ENCODE results near the gene EVA1B.

- TF ChIP-seq CTCF (IDR thresholded peaks at IDR 0.05) (no peak), POLR2A (IDR thresholded peaks at IDR 0.05) (no peak), POLR2AphosphoS5 (IDR thresholded peaks at IDR 0.05) (no peak)
These were observed 17.6 kb downstream of the EVA1B start for GRCh38 chr1:36305915-36306209.

Data from gastroesophageal sphincter (tissue), 3 donors.